Coronary artery (tissue), 2 donors: ENCODE data around the gene XPO4.
"Not testable (repeated sequence)": the region's sequence is repeated elsewhere in the genome, so short reads cannot be mapped to it uniquely, and the experiment has no call there.

Source experiments
- DNase-seq: peaks from one replicate; pipeline ENCODE4 v3.0.0-alpha.2; 2017; ENCODE audit warnings: low spot score
- H3K27ac ChIP-seq, 2 donors: fragments of 200-600 bp; sonication (generic); one replicate each; pipeline ENCODE4 v1.5.1; 2016 to 2019
- H3K4me3 ChIP-seq: fragments of 200-600 bp; sonication (generic); 2 replicates; pipeline ENCODE4 v1.5.1; 2016; ENCODE audit warnings: mild to moderate bottlenecking, moderate library complexity
- CTCF ChIP-seq: fragments of 200-600 bp; sonication (generic); IDR thresholded peaks from one replicate; pipeline ENCODE4 v1.5.1; 2019; ENCODE audit warnings: antibody characterized with exemption

Gene XPO4

GRCh38 chr13:20754009-20754408, 148.5 kb downstream of the XPO4 start:
- no peak overlapping the region for H3K27ac ChIP-seq
- no peak for DNase-seq
- TF ChIP-seq CTCF: no peak
- H3K4me3 ChIP-seq: no peak overlapping the region

GRCh38 chr13:20749377-20749776, 153.2 kb downstream of the XPO4 start:
- DNase-seq: no peak
- no peak overlapping the region for H3K27ac ChIP-seq
- no peak overlapping the region for H3K4me3 ChIP-seq
- no peak for TF ChIP-seq CTCF

- not testable (repeated sequence) for DNase-seq, H3K27ac ChIP-seq, H3K4me3 ChIP-seq
Measured at GRCh38 chr13:20743830-20744404, 158.6 kb downstream of the XPO4 start.

- no peak for DNase-seq
- TF ChIP-seq CTCF: no peak
- Histone ChIP-seq H3K4me3 (no peak overlapping the region), H3K27ac (no peak overlapping the region)
Measured at GRCh38 chr13:20740021-20740420, 162.5 kb downstream of the XPO4 start.

- Histone ChIP-seq H3K27ac (no peak overlapping the region), H3K4me3 (no peak overlapping the region)
- DNase-seq: no peak
- no peak for TF ChIP-seq CTCF
Measured at GRCh38 chr13:20738616-20739015, 163.9 kb downstream of the XPO4 start.

- no peak overlapping the region for H3K4me3 ChIP-seq
Measured at GRCh38 chr13:20729633-20730585, 172.6 kb downstream of the XPO4 start.

More at GRCh38 chr13:20729633-20730585, 172.6 kb downstream of the XPO4 start:
- H3K27ac ChIP-seq: no peak overlapping the region
- TF ChIP-seq CTCF: no peak
- DNase-seq: no peak
